K562 (cell line): ENCODE measurements around the gene SUMO3. TPM values are rescaled to one million over a fixed set of nuclear protein-coding genes. Genes with fewer than 3 reads are reported as not detected.

Experiments used
- ATAC-seq: fragments of 200-7000 bp; cut with Tn5 transposase; 3 replicates; pipeline ENCODE4 v1.9.1; 2020; ENCODE audit warnings: moderate library complexity
- BruUV-seq: library from RNA; stranded (reverse); fragments of 400-500 nt; replicated peaks from 2 replicates; lab custom pipeline; 2021; lab: Mats Ljungman, UMichigan
- CTCF ChIA-PET: fragments of 300-600 bp; formaldehyde crosslinking; extraction: SDS; loops from one replicate; lab custom pipeline; 2021; ENCODE audit warnings: low intra/inter-chr PET ratio; lab: Yijun Ruan, JAX
- POLR2A ChIA-PET: fragments of 300-600, 350-650 bp; sonication (Branson Sonifier 250); formaldehyde crosslinking; extraction: SDS; loops from one replicate; lab custom pipeline; 2021; ENCODE audit warnings: antibody characterized with exemption, inconsistent platforms; lab: Yijun Ruan, JAX
- DNase-seq, 4 experiments: peaks; one replicate each; pipeline versions ENCODE4 v3.0.0 to v3.0.0-alpha.2; 2011 to 2018; ENCODE audit warnings: low spot score in 3 of 4, mixed read lengths in 3 of 4; ENCODE audit errors: extremely low read depth in 1 of 4
- FAIRE-seq: peaks from 2 replicates; lab custom pipeline; 2011; peaks lifted over from hg19 to GRCh38; lab: Jason Lieb, UNC
- H2AFZ ChIP-seq: 2 replicates; pipeline ENCODE4 v1.6.0; 2011; ENCODE audit warnings: low read depth, low read length, control low read depth, inconsistent platforms
- H3K27ac ChIP-seq: fragments of 200-600 bp; 3 replicates; pipeline ENCODE4 v1.8.0; 2011; ENCODE audit warnings: low read depth, mild to moderate bottlenecking, control low read depth, inconsistent platforms, low read length, moderate library complexity, mixed read lengths; ENCODE audit errors: extremely low read depth
- H3K27me3 ChIP-seq, 2 experiments: fragments of 300-600 bp in 1 of 2; 2 replicates in 1 of 2; 3 replicates in 1 of 2; pipeline versions ENCODE4 v1.6.0 to v1.8.0; 2011; ENCODE audit warnings: inconsistent platforms in 2 of 2, low read length in 2 of 2, mild to moderate bottlenecking in 1 of 2, mixed read lengths in 1 of 2, moderate library complexity in 1 of 2; ENCODE audit not compliant: control insufficient read depth in 2 of 2, insufficient read depth in 2 of 2
- H3K36me3 ChIP-seq: fragments of 300-600 bp; 3 replicates; pipeline ENCODE4 v1.8.0; 2011; ENCODE audit warnings: mild to moderate bottlenecking, low read length, inconsistent platforms; ENCODE audit not compliant: control insufficient read depth, insufficient read depth
- H3K4me1 ChIP-seq, 2 experiments: fragments of 200-600 bp in 1 of 2; replicated peaks in 1 of 2; 2 replicates in 1 of 2; 3 replicates in 1 of 2; pipeline versions ENCODE4 v1.5.1 to v1.8.0; 2011; ENCODE audit warnings: inconsistent platforms in 2 of 2, low read length in 2 of 2, mild to moderate bottlenecking in 1 of 2, mixed read lengths in 1 of 2, moderate library complexity in 1 of 2; ENCODE audit not compliant: control insufficient read depth in 2 of 2, insufficient read depth in 2 of 2
- H3K4me2 ChIP-seq: 2 replicates; pipeline ENCODE4 v1.6.1; 2011; ENCODE audit warnings: low read length, control low read depth, inconsistent platforms, mixed read lengths; ENCODE audit not compliant: insufficient read depth
- H3K4me3 ChIP-seq: fragments of 200-600 bp; sonication (generic), shearing (Covaris generic); 2 replicates; pipeline ENCODE4 v1.5.1; 2016; ENCODE audit warnings: control low read depth, inconsistent platforms
- H3K79me2 ChIP-seq: fragments of 200-600 bp; 3 replicates; pipeline ENCODE4 v1.8.0; 2011; ENCODE audit warnings: low read length, inconsistent platforms; ENCODE audit not compliant: control insufficient read depth, insufficient read depth
- H3K9ac ChIP-seq, 2 experiments: 2 replicates each; pipeline versions ENCODE4 v1.6.0 to v1.6.1; 2011; ENCODE audit warnings: low read depth in 2 of 2, low read length in 2 of 2, control low read depth in 1 of 2, inconsistent platforms in 1 of 2, mild to moderate bottlenecking in 1 of 2, mixed read lengths in 1 of 2; ENCODE audit not compliant: insufficient read depth in 1 of 2
- H3K9me1 ChIP-seq: one replicate; pipeline ENCODE4 v1.6.0; 2011; ENCODE audit warnings: inconsistent platforms, mild to moderate bottlenecking, low read length, moderate library complexity; ENCODE audit not compliant: control insufficient read depth, insufficient read depth
- H3K9me3 ChIP-seq: replicated peaks from 2 replicates; pipeline ENCODE4 v1.5.1; 2011; ENCODE audit warnings: low read depth, low read length, inconsistent platforms; ENCODE audit not compliant: control insufficient read depth, insufficient read depth
- H4K20me1 ChIP-seq: replicated peaks from 2 replicates; pipeline ENCODE4 v1.6.1; 2011; ENCODE audit warnings: low read length, inconsistent platforms, mixed read lengths; ENCODE audit not compliant: control insufficient read depth, insufficient read depth
- ARID4B ChIP-seq: sonication (generic); formaldehyde crosslinking; IDR thresholded peaks from 2 replicates; pipeline ENCODE4 v1.8.0; 2022; ENCODE audit warnings: mild to moderate bottlenecking, missing genetic modification reagents
- ATF1 ChIP-seq, 2 experiments: fragments of 450-650 bp in 1 of 2; IDR thresholded peaks; 2 replicates each; pipeline ENCODE4 v1.6.1; 2016; ENCODE audit warnings: missing compliant biosample characterization in 1 of 2, missing genetic modification characterization in 1 of 2
- BHLHE40 ChIP-seq: IDR thresholded peaks from 2 replicates; pipeline ENCODE4 v1.6.1; 2011; ENCODE audit warnings: low read length, improper control_type of control experiment
- HDAC3 ChIP-seq: fragments of 450-650 bp; IDR thresholded peaks from 2 replicates; pipeline ENCODE4 v1.6.1; 2018; ENCODE audit warnings: borderline replicate concordance, mild to moderate bottlenecking, moderate library complexity; ENCODE audit not compliant: partially characterized antibody
- HNRNPLL ChIP-seq: fragments of 200-400 bp; formaldehyde crosslinking; IDR thresholded peaks from 2 replicates; pipeline ENCODE4 v1.6.1; 2017; ENCODE audit warnings: low read length, low read depth, mild to moderate bottlenecking; ENCODE audit not compliant: poor library complexity, severe bottlenecking
- KLF6 ChIP-seq: fragments of 250-450 bp; sonication (Bioruptor Pico); IDR thresholded peaks from 2 replicates; pipeline ENCODE4 v1.4.0; 2020; ENCODE audit warnings: mild to moderate bottlenecking, moderate library complexity, borderline replicate concordance
- MAFG ChIP-seq: fragments of 450-650 bp; conservative IDR thresholded peaks from 2 replicates; pipeline ENCODE4 v1.6.1; 2016; ENCODE audit warnings: missing genetic modification characterization, missing compliant biosample characterization
- MAX ChIP-seq: sonication (generic); formaldehyde crosslinking; IDR thresholded peaks from 2 replicates; pipeline ENCODE4 v1.9.0; 2022; ENCODE audit warnings: mild to moderate bottlenecking, missing genetic modification reagents
- NRF1 ChIP-seq, 2 experiments: fragments of 450-650 bp; IDR thresholded peaks in 1 of 2; conservative IDR thresholded peaks in 1 of 2; 2 replicates each; pipeline ENCODE4 v1.6.1; 2014; ENCODE audit warnings: mild to moderate bottlenecking in 2 of 2
- SMARCC2 ChIP-seq: fragments of 450-650 bp; IDR thresholded peaks from 2 replicates; pipeline ENCODE4 v1.6.1; 2017; ENCODE audit warnings: antibody characterized with exemption, moderate library complexity, mild to moderate bottlenecking, low read depth
- SPI1 ChIP-seq: IDR thresholded peaks from 2 replicates; pipeline ENCODE4 v1.6.1; 2011; ENCODE audit warnings: low read depth, low read length, control low read depth, borderline replicate concordance
- TFE3 ChIP-seq: fragments of 450-650 bp; formaldehyde crosslinking; IDR thresholded peaks from 2 replicates; pipeline ENCODE4 v1.4.0; 2020; ENCODE audit warnings: mild to moderate bottlenecking, mixed read lengths
- WGBS: fragments of 100-300 bp; shearing (Covaris generic); methylation state at CpG from one replicate; pipeline ENCODE4 v1.1.6; 2016; ENCODE audit warnings: low coverage, mixed read lengths; ENCODE audit not compliant: insufficient coverage; ENCODE audit errors: missing lambda C conversion rate; 5-methylcytosine and 5-hydroxymethylcytosine counted together
- in situ Hi-C: fragments of 300-500 bp; cut with MboI; formaldehyde crosslinking; loops from 4 replicates; pipeline ENCODE4 v1.15.0; 2018; ENCODE audit warnings: inconsistent platforms, mixed read lengths
- intact Hi-C: fragments of 100-400 bp; cut with micrococcal nuclease; formaldehyde crosslinking; loops from 2 replicates; pipeline ENCODE4 v1.14.2; 2022
- polyA plus RNA-seq, 8 experiments: library from polyadenylated mRNA; depleted of rRNA in 4 of 8; stranded (reverse) in 5 of 8; unstranded in 3 of 8; fragments of >200 nt; fragmentation: Nextera tagmentation in 2 of 8; fragmentation: Illumina TruSeq in 1 of 8; extraction: Ambion mirVana in 2 of 8; extraction: Trizol in 1 of 8; gene quantifications; 2 replicates each; pipeline versions ENCODE4 v1.2.1 to v1.2.3, GENCODE V29; 2011 to 2014; ENCODE audit warnings: inconsistent platforms in 1 of 8, missing spikeins in 1 of 8
- total RNA-seq, 7 experiments: library from RNA; depleted of rRNA in 6 of 7; stranded (reverse); fragments of >200 nt in 6 of 7; fragmentation: Illumina TruSeq in 2 of 7; extraction: Trizol in 2 of 7; gene quantifications; 2 replicates each; pipeline versions ENCODE4 v1.2.1 to v1.2.3, GENCODE V29; 2011 to 2021; ENCODE audit warnings: low replicate concordance in 1 of 7

SUMO3 gene
- total and polyA plus RNA-seq, 9 of the 15 experiments (the other 6 are each of a cell fraction or from before 2014, with no cell fraction given) = 13.9 to 143 (median 113) TPM

GRCh38 chr21:44765231-44766013 lies 52.4 kb downstream of the SUMO3 start:
- H3K27me3 ChIP-seq = no peaks in the 10 kb centered on the region
- ATAC-seq = peak; percentile 70
- peak overlapping the region; percentile 41; the same call in 1 of the 2 replicates for H2AFZ ChIP-seq
- H3K27ac ChIP-seq = no peak overlapping the region
- 5% methylated on average over 9 of the region's 12 CpGs for WGBS
- peak; percentile 83 for FAIRE-seq
- H3K4me3 ChIP-seq = no peak overlapping the region
- POLR2A ChIA-PET = interaction anchor here (0.6 to 1.2 kb wide), 4 partner anchors 9 to 299 kb away, joined by 3 to 4 read pairs (median 3); no protein-coding TSS in a partner anchor
- H3K9me1 ChIP-seq = peaks cover 4% of the 10 kb centered on the region
- H4K20me1 ChIP-seq = peaks cover 28% of the 10 kb centered on the region
- no peaks in the 10 kb centered on the region for H3K9me3 ChIP-seq
- peak overlapping the region; percentile 40 for H3K4me2 ChIP-seq
- H3K4me1 ChIP-seq = peaks cover 17 to 62% of the 10 kb centered on the region in 2 experiments
- intact Hi-C loops (no loop called here), in situ Hi-C loops (no loop called here)
- CTCF ChIA-PET = no interaction called here
- DNase-seq = peak; percentile 70 to 88 (median 81)
- H3K36me3 ChIP-seq = peaks cover 20% of the 10 kb centered on the region; the same call in 2 of the 3 replicates
- BruUV-seq = no TSS peak
- no peaks in the 10 kb centered on the region for H3K79me2 ChIP-seq
- H3K9ac ChIP-seq = peak overlapping the region in 1 of 2 experiments; percentile 79; a peak in 3 of 4 replicates
- TF ChIP-seq BHLHE40 (peak; percentile 58), HDAC3 (no peak), MAFG (tag) (no peak), ARID4B (CRISPR knock-in tag) (0 out of 2 replicates have a peak, but pooled peaks have one; percentile 26), KLF6 (CRISPR knock-in tag) (no peak), SPI1 (peak; percentile 70; the same call in 1 of the 2 replicates), TFE3 (CRISPR knock-in tag) (peak; percentile 22; the same call in 1 of the 2 replicates), SMARCC2 (no peak), ATF1 (CRISPR knock-in tag; IDR thresholded peaks at IDR 0.05) (no peak), ATF1 (tag; IDR thresholded peaks at IDR 0.05) (0 out of 2 replicates have a peak, but pooled peaks have one; percentile 17), HNRNPLL (peak; percentile 24), MAX (CRISPR knock-in tag) (peak; percentile 33; the same call in 1 of the 2 replicates), NRF1 (conservative IDR thresholded peaks at IDR 0.05 in 1 of 2, IDR thresholded peaks at IDR 0.05 in 1 of 2) (no peak)
